ENCODE measurements around the gene B3GLCT.
"Not testable (repeated sequence)": the region's sequence is repeated elsewhere in the genome, so short reads cannot be mapped to it uniquely, and the experiment has no call there.

The B3GLCT gene

GRCh38 chr13:31278869-31279268, 79.1 kb downstream of the B3GLCT start:
- DNase-seq (ENCODE audit: low read depth), result no peak

DNA sequence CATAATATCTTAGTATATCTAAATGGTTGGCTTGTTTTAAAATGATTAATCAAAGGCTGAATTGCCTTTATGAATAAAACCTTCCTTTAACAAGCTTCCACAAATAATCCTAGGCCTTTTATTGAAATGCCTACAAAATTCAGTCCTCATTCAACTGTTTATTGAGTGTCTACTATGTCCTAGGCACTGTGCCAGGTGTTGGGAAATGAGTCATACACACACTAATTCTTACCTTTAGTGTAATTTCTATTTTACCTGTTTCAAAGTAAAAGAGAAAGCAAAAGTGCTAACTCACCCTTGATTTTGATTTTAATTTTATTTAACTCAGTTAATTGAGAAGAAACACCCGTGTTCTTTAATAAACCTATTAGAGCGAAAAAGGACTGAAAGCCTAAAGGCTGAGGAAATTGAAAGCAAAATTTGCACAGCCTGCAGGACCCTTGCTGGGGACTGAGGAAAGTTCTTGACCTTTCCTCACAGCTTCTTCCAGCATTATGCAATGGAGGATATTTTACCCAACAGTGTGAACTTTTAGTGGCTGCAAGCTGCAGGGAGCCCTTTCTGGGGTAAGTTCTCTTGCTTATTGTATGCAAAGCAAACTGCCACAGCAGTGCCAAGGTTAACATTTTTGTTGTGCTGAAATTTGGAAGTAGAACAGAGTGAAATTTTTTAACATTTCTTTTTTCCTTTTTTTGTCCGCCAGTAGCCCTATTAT, 83.1 kb downstream of the B3GLCT start:
- DNase-seq (ENCODE audit: low read depth), result no peak

- no peak for DNase-seq (ENCODE audit: low read depth)
These were observed 87.2 kb downstream of the B3GLCT start for GRCh38 chr13:31286930-31287329.

DNA sequence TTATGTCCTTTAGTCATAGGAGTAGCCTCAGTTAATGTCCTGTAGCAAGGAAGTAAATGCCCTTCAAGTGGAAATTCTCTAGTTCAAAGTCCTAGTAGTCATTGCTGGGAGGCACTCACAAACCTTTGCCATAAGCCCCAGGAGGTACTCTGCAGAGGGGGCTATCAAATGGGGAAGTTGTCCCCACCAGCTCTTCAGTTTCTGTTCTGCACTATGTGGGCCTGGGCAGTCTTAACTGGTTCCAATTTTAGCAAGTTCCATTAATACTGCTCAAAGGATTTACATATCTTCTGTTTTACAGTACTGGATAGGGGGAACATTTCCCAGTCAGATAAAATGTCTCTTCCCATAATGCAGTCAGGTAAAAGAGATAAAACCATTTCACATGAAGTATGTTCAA, 101.3 kb downstream of the B3GLCT start:
- no peak for DNase-seq (ENCODE audit: low read depth)

DNA sequence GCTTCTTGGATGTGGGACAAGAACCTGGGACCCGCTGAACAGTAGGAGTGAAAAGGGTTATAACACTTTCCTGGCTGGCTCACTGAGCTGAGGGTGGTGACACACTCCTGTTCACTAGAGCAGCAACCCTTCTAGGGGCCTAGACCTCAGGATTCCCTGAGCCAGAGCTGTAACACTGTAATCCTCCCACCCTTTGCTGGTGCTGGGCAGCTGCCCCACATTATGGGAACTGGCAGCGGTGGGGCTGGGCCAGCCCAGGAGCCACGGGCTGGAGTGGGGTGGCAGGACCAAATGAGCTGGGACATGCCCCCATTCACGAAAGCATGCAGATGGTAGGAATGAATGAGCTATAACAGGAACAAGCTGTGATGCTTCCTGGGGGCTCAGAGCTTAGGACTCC, 110.6 kb downstream of the B3GLCT start:
- DNase-seq (ENCODE audit: low read depth), result no peak

- no peak for DNase-seq (ENCODE audit: low read depth)
These were observed 111.0 kb downstream of the B3GLCT start for GRCh38 chr13:31310786-31311185.

DNA sequence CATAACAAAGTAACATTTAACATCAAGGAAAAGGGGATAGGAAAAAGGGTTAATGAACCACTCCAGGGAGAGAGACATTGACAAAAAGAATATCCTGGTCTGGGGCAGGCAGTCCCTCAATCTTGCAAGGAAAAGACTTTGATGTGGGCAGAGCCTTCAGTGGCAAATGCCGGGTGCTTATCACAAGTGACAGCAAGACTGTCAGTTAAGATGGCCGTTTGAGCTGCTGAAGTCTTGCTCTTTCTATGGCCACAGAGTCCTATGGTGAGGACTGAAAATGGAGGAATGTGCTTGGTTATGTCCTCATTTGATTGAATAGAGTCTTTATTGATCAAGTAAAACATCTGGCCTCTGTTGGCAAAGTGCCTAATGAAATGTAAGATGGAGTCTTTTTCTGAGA, 112.1 kb downstream of the B3GLCT start:
- no peak for DNase-seq (ENCODE audit: low read depth)

DNA sequence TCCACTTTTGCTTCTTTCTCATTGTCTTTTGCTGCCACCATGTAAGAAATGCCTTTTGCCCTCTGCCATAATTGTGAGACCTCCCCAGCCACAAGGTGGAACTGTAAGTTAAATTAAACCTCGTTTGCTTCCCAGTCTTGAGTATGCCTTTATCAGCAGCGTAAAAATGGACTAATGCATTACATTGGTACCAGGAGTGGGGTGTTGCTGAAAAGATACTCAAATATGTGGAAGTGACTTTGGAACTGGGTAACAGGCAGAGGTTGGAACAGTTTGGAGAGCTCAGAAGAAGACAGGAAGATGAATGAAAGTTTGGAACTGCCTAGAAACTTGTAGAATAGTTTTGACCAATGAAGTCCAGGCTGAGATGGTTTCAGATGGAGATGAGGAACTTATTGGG, 115.2 kb downstream of the B3GLCT start:
- DNase-seq (ENCODE audit: low read depth), result no peak

GRCh38 chr13:31320946-31321345, 121.2 kb downstream of the B3GLCT start:
- no peak for DNase-seq (ENCODE audit: low read depth)

DNA sequence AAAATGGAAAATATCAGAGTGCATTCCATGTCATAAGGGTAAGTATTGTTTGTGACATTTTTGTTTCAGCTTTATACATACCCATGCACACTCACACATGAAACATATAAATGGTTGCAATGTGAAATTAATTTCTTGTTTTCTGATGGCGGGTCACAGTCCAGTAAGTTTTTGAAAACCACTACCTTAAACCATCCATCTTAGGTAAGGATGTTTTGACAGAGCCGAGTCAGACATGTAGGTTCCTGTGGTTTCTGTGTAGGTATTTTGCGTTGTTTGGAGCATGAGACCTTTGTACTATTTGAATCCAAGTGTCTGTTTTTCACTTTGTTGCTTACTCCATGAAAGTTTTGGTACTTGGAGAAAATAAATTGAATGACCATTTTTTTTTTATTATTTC, 121.7 kb downstream of the B3GLCT start:
- no peak for DNase-seq (ENCODE audit: low read depth)

GRCh38 chr13:31322026-31322425, 122.3 kb downstream of the B3GLCT start:
- no peak for DNase-seq (ENCODE audit: low read depth)

- DNase-seq (ENCODE audit: low read depth), result no peak
These were observed 123.1 kb downstream of the B3GLCT start for GRCh38 chr13:31322702-31323405.

DNA sequence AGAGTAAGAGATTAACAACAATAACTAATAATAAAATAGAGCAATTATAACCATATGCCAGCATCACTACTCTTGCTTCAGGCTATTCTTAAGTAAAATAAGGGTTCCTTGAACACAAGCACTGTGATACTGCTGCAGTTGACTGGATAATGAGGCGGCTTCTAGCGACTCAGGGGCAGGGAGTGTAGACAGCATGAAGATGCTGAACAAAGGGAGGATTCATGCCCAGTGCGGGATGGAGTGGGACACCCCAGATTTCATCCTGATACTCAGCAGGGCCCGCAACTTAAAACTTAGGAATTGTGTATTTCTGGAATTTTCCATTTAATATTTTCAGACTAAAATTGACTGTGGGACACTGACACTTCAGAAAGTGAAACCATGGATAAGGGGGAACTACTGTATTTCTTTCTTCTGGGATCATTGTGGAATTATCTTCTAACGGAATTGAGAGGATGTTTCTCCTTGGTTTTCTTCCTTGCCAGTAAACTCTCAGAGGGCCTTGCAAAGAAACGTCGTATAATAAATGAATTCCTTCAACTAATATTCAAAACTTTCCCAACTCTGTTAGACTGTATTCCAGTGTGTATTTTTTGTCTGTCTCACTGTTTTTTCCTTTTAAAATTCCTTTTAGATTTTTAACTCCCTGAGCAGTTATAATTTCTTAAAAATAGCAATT, 127.5 kb downstream of the B3GLCT start:
- DNase-seq (ENCODE audit: low read depth), result no peak

- DNase-seq (ENCODE audit: low read depth), result no peak
These were observed 128.9 kb downstream of the B3GLCT start for GRCh38 chr13:31328549-31329235.

- DNase-seq (ENCODE audit: low read depth), result no peak
These were observed 130.5 kb downstream of the B3GLCT start for GRCh38 chr13:31330236-31330635.

- DNase-seq (ENCODE audit: low read depth), result no peak
These were observed 131.3 kb downstream of the B3GLCT start for GRCh38 chr13:31331068-31331467.

DNA sequence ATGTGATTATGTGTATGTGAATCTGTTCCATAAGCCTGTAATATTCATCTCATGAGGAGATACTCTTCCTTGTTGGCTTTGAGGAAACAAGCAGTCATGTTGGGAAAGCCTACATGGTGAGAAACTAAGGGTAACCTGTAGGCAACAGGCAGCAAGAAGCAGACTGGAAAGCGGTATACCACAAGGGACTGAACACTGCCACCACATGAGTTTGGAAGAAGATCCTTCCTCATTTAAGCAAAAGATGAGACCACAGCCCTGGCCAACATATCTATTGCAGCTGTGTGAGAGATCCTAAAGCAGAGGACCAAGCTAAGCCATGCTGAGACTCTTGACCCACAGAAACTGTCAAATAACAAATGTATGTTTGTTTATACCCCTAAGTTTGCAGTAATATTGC, 134.8 kb downstream of the B3GLCT start:
- no peak for DNase-seq (ENCODE audit: low read depth)

DNA sequence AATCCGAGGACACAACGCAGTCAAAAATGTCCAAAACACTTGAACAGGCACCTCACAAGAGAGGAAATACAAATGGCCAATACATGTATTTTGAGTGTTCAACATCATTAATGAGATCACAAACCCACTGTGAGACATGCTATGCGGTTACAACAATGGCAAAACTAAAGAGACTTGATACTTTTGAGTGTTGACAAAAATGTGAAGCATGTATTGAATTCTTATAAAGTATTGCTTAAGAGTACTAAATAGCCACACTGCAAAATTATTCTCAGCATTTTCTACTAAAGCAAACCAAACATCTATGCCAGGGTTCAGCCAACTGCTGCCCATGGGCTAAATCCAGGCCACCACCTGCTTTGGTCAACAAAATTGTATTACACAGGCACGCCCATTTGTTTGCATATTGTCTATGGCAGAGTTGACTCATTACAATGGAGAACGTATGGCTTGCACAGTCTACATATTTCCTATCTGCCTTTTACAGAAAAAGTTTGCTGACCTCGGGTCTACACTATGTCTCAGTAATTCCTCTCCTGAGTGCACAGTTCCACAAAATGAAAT, 135.3 kb downstream of the B3GLCT start:
- no peak for DNase-seq (ENCODE audit: low read depth)

- not testable (repeated sequence) for DNase-seq (ENCODE audit: low read depth)
These were observed 139.8 kb downstream of the B3GLCT start for GRCh38 chr13:31339616-31340015.

DNA sequence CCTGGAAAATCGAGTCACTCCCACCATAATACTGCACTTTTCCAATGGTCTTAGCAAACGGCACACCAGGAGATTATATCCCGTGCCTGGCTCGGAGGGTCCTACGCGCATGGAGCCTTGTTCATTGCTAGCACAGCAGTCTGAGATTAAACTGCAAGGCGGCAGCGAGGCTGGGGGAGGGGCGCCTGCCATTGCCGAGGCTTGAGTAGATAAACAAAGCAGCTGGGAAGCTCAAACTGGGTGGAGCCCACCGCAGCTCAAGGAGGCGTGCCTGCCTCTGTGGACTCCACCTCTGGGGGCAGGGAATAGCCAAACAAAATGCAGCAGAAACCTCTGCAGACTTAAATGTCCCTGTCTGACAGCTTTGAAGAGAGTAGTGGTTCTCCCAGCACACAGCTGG, 141.1 kb downstream of the B3GLCT start:
- not testable (repeated sequence) for DNase-seq (ENCODE audit: low read depth)

DNA sequence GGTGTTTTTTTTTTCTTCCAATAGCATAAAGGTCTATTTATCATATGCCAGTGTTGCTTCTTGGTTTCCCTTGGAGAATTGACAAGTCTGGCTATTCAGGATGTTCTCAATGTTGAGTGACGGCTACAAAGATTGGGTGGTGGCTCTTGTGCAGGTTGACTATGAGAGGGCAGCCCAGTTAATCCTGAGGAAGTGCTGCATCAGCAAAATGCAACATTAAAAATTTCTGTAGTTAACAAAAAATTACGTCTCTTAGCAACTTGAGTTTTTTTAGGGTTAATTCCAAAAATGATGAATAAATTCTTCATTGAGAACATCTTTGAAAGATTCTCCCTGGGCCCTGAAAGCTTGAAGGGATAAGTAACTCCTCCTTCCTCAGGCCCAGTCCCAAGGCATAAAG, 147.1 kb downstream of the B3GLCT start:
- DNase-seq (ENCODE audit: low read depth), result no peak

- no peak for DNase-seq (ENCODE audit: low read depth)
These were observed 149.4 kb downstream of the B3GLCT start for GRCh38 chr13:31349156-31349555.

Measured in GM04504 (cell line).